ENCODE measurements around the gene IFI30.

GRCh38 chr19:18183529-18183928 is 9.9 kb downstream of the IFI30 start:
- TF ChIP-seq CTCF (IDR thresholded peaks at IDR 0.05) (no peak), ZFX (IDR thresholded peaks at IDR 0.05; ENCODE audit: borderline replicate concordance) (no peak)

All from 22Rv1 (cell line).